ENCODE measurements around the gene RPS6KA5. TPM values are rescaled to one million over a fixed set of nuclear protein-coding genes. Genes with fewer than 3 reads are reported as not detected.
"Not testable (repeated sequence)": the region's sequence is repeated elsewhere in the genome, so short reads cannot be mapped to it uniquely, and the experiment has no call there.

The RPS6KA5 gene
- total RNA-seq, 1 donor from 2014 or later: 1.0 TPM

GRCh38 chr14:90940318-90940962 is 120.0 kb downstream of the RPS6KA5 start:
- no peak overlapping the region for H3K27ac Mint-ChIP-seq (ENCODE audit: unreplicated experiment)
- no peak overlapping the region for H3K4me3 ChIP-seq (ENCODE audit: insufficient read depth, low read depth, low read length)
- no peaks in the 10 kb centered on the region for H4K20me1 ChIP-seq (ENCODE audit: insufficient read depth, low read length)
- peaks cover 9% of the 10 kb centered on the region for H3K36me3 Mint-ChIP-seq (ENCODE audit: low read depth, unreplicated experiment)
- H2AFZ ChIP-seq (ENCODE audit: low read depth, low read length): no peak overlapping the region
- H3K9me3 Mint-ChIP-seq (ENCODE audit: unreplicated experiment): peaks cover 20% of the 10 kb centered on the region
- H3K79me2 ChIP-seq (ENCODE audit: insufficient read depth, low read length): no peaks in the 10 kb centered on the region
- no peak overlapping the region for H3K4me2 ChIP-seq (ENCODE audit: low read length)
- no peaks in the 10 kb centered on the region for H3K36me3 ChIP-seq (ENCODE audit: insufficient read depth, low read length)
- H3K27ac ChIP-seq (ENCODE audit: low read depth, low read length): no peak overlapping the region
- no peak for FAIRE-seq
- DNase-seq (ENCODE audit: low read depth): no peak
- no peak overlapping the region for H3K9ac ChIP-seq (ENCODE audit: low read length)
- TF ChIP-seq EZH2 (IDR thresholded peaks at IDR 0.05; ENCODE audit: insufficient read depth, low read length) (no peak), CTCF (IDR thresholded peaks at IDR 0.05; ENCODE audit: insufficient read depth, low read depth, low read length) (no peak)
- no peaks in the 10 kb centered on the region for H3K9me3 ChIP-seq (ENCODE audit: insufficient read depth, low read depth, low read length)
- no peak overlapping the region for H3K4me3 Mint-ChIP-seq (ENCODE audit: unreplicated experiment)
- no peaks in the 10 kb centered on the region for H3K4me1 ChIP-seq (ENCODE audit: insufficient read depth, low read length)
- no peaks in the 10 kb centered on the region for H3K4me1 Mint-ChIP-seq (ENCODE audit: low read depth, unreplicated experiment)
- H3K27me3 Mint-ChIP-seq (ENCODE audit: low read depth, unreplicated experiment): no peaks in the 10 kb centered on the region
- no peaks in the 10 kb centered on the region for H3K27me3 ChIP-seq (ENCODE audit: insufficient read depth, low read length)

GRCh38 chr14:90939252-90939795 is 121.1 kb downstream of the RPS6KA5 start:
- not testable (repeated sequence) for FAIRE-seq; H3K36me3 Mint-ChIP-seq (ENCODE audit: low read depth, unreplicated experiment); H3K27ac ChIP-seq (ENCODE audit: low read depth, low read length); H3K4me1 ChIP-seq (ENCODE audit: insufficient read depth, low read length); DNase-seq (ENCODE audit: low read depth); H3K4me3 Mint-ChIP-seq (ENCODE audit: unreplicated experiment); H3K79me2 ChIP-seq (ENCODE audit: insufficient read depth, low read length); H3K9ac ChIP-seq (ENCODE audit: low read length); H3K27me3 ChIP-seq (ENCODE audit: insufficient read depth, low read length); H3K4me2 ChIP-seq (ENCODE audit: low read length); H3K27ac Mint-ChIP-seq (ENCODE audit: unreplicated experiment); H4K20me1 ChIP-seq (ENCODE audit: insufficient read depth, low read length); H3K4me3 ChIP-seq (ENCODE audit: insufficient read depth, low read depth, low read length); H3K4me1 Mint-ChIP-seq (ENCODE audit: low read depth, unreplicated experiment); H2AFZ ChIP-seq (ENCODE audit: low read depth, low read length); H3K9me3 ChIP-seq (ENCODE audit: insufficient read depth, low read depth, low read length); H3K27me3 Mint-ChIP-seq (ENCODE audit: low read depth, unreplicated experiment); H3K36me3 ChIP-seq (ENCODE audit: insufficient read depth, low read length)
- peaks cover 20% of the 10 kb centered on the region for H3K9me3 Mint-ChIP-seq (ENCODE audit: unreplicated experiment)

DNA sequence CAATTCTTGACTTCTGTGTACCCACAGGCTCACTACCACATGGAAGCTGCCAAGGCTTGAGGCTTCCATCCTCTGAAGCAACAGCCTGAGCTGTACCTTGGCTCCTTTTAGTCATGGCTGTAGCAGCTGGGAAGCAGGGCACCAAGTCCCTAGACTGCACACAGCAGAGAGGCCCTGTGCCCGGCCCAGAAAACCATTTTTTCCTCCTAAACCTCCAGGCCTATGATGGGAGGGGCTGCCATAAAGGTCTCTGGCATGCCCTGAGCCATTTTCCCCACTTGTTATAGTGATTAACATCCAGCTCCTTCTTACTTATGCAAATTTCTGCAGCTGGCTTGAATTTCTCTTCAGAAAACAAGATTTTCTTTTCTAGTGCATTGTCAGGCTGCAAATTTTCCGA is 121.8 kb downstream of the RPS6KA5 start:
- TF ChIP-seq CTCF (IDR thresholded peaks at IDR 0.05; ENCODE audit: insufficient read depth, low read depth, low read length) (no peak), EZH2 (IDR thresholded peaks at IDR 0.05; ENCODE audit: insufficient read depth, low read length) (no peak)
- no peak overlapping the region for H3K27ac ChIP-seq (ENCODE audit: low read depth, low read length)
- H3K36me3 ChIP-seq (ENCODE audit: insufficient read depth, low read length): no peaks in the 10 kb centered on the region
- no peaks in the 10 kb centered on the region for H3K79me2 ChIP-seq (ENCODE audit: insufficient read depth, low read length)
- FAIRE-seq (no peak), DNase-seq (ENCODE audit: low read depth) (no peak)
- no peaks in the 10 kb centered on the region for H3K9me3 ChIP-seq (ENCODE audit: insufficient read depth, low read depth, low read length)
- H3K4me2 ChIP-seq (ENCODE audit: low read length): no peak overlapping the region
- H3K9ac ChIP-seq (ENCODE audit: low read length): no peak overlapping the region
- Mint-ChIP-seq H3K4me3 (ENCODE audit: unreplicated experiment) (no peak overlapping the region), H3K36me3 (ENCODE audit: low read depth, unreplicated experiment) (peaks cover 9% of the 10 kb centered on the region), H3K9me3 (ENCODE audit: unreplicated experiment) (peaks cover 20% of the 10 kb centered on the region), H3K27ac (ENCODE audit: unreplicated experiment) (no peak overlapping the region), H3K27me3 (ENCODE audit: low read depth, unreplicated experiment) (no peaks in the 10 kb centered on the region), H3K4me1 (ENCODE audit: low read depth, unreplicated experiment) (no peaks in the 10 kb centered on the region)
- H3K4me1 ChIP-seq (ENCODE audit: insufficient read depth, low read length): no peaks in the 10 kb centered on the region
- no peaks in the 10 kb centered on the region for H3K27me3 ChIP-seq (ENCODE audit: insufficient read depth, low read length)
- H2AFZ ChIP-seq (ENCODE audit: low read depth, low read length): no peak overlapping the region
- H4K20me1 ChIP-seq (ENCODE audit: insufficient read depth, low read length): no peaks in the 10 kb centered on the region
- H3K4me3 ChIP-seq (ENCODE audit: insufficient read depth, low read depth, low read length): no peak overlapping the region

Measured in astrocyte (in vitro differentiated cells and primary cell).